OCI-LY3 (cell line): ENCODE results near the gene SCD5.

ENCODE experiments used
- H2AFZ ChIP-seq: fragments of 200-600, 300-600 bp; shearing (Covaris generic); 2 replicates; pipeline ENCODE4 v1.6.0; 2014; ENCODE audit warnings: antibody characterized with exemption, low read depth, low read length
- H3K27ac ChIP-seq: fragments of 200-600, 300-600 bp; sonication (generic); 2 replicates; pipeline ENCODE4 v1.5.1; 2014; ENCODE audit warnings: mild to moderate bottlenecking, low read length, moderate library complexity, mixed read lengths
- H3K27me3 ChIP-seq: fragments of 200-600, 300-600 bp; sonication (generic); 2 replicates; pipeline ENCODE4 v1.6.1; 2014; ENCODE audit warnings: low read depth, low read length, mixed read lengths
- H3K36me3 ChIP-seq: fragments of 200-600, 300-600 bp; sonication (generic); replicated peaks from 2 replicates; pipeline ENCODE3; 2014; ENCODE audit warnings: low read depth, low read length, mixed read lengths
- H3K4me1 ChIP-seq: fragments of 300-600, 200-600 bp; sonication (generic); 2 replicates; pipeline ENCODE4 v1.6.1; 2014; ENCODE audit warnings: low read length, mixed read lengths
- H3K4me2 ChIP-seq: fragments of 200-600, 300-600 bp; sonication (generic); 2 replicates; pipeline ENCODE4 v1.6.1; 2014; ENCODE audit warnings: low read length, mixed read lengths
- H3K4me3 ChIP-seq: fragments of 300-600, 200-600 bp; sonication (generic); 2 replicates; pipeline ENCODE4 v1.5.1; 2014; ENCODE audit warnings: antibody characterized with exemption, mild to moderate bottlenecking, low read length, moderate library complexity
- H3K79me2 ChIP-seq: fragments of 300-600, 200-600 bp; shearing (Covaris generic); 2 replicates; pipeline ENCODE4 v1.6.1; 2014; ENCODE audit warnings: mild to moderate bottlenecking, low read length, mixed read lengths
- H3K9ac ChIP-seq: fragments of 300-600, 200-600 bp; shearing (Covaris generic); 2 replicates; pipeline ENCODE4 v1.6.0; 2014; ENCODE audit warnings: mild to moderate bottlenecking, low read length, moderate library complexity
- H3K9me3 ChIP-seq: fragments of 200-600, 300-600 bp; shearing (Covaris generic); 2 replicates; pipeline ENCODE4 v1.6.1; 2014; ENCODE audit warnings: low read length, mixed read lengths; ENCODE audit not compliant: insufficient read depth
- H4K20me1 ChIP-seq: fragments of 200-600, 300-600 bp; sonication (generic); 2 replicates; pipeline ENCODE4 v1.6.1; 2016; ENCODE audit warnings: low read length, mixed read lengths; ENCODE audit not compliant: insufficient read depth
- EZH2phosphoT487 ChIP-seq: fragments of 200-600 bp; shearing (Covaris generic); IDR thresholded peaks from 2 replicates; pipeline ENCODE4 v1.6.1; 2018; ENCODE audit warnings: antibody characterized with exemption, mixed run types, low read depth
- TF ChIP-seq, protein P1 (sequence below): fragments of 200-600, 300-600 bp; sonication (generic); IDR thresholded peaks from 2 replicates; pipeline ENCODE4 v1.5.1; 2014; ENCODE audit warnings: antibody characterized with exemption, low read length, low read depth

The SCD5 gene

DNA sequence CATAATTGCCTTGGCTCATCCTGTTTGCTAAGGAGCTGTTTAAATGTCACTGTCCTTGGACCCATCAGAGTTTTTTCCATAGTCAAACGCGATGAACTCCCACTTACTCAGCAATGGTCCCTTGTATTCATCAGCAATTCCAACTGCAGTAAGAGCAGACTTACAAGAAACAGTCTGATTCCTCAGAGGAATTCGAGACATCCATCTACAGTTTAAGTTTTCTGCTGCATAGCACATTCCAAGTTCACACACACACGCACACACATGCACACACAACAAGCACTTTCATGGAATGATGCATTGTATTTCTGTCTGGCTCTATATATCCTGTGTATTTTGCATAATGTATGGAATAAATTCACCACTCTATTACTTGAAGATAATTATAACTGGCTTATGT is 204.1 kb downstream of the SCD5 start:
- TF ChIP-seq, protein P1, sequence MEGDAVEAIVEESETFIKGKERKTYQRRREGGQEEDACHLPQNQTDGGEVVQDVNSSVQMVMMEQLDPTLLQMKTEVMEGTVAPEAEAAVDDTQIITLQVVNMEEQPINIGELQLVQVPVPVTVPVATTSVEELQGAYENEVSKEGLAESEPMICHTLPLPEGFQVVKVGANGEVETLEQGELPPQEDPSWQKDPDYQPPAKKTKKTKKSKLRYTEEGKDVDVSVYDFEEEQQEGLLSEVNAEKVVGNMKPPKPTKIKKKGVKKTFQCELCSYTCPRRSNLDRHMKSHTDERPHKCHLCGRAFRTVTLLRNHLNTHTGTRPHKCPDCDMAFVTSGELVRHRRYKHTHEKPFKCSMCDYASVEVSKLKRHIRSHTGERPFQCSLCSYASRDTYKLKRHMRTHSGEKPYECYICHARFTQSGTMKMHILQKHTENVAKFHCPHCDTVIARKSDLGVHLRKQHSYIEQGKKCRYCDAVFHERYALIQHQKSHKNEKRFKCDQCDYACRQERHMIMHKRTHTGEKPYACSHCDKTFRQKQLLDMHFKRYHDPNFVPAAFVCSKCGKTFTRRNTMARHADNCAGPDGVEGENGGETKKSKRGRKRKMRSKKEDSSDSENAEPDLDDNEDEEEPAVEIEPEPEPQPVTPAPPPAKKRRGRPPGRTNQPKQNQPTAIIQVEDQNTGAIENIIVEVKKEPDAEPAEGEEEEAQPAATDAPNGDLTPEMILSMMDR, result no peak
- no peak for TF ChIP-seq EZH2phosphoT487
- Histone ChIP-seq H3K27ac (no peak overlapping the region), H3K4me2 (no peak overlapping the region), H3K79me2 (no peaks in the 10 kb centered on the region), H3K9me3 (no peaks in the 10 kb centered on the region), H3K4me3 (no peak overlapping the region), H3K36me3 (no peaks in the 10 kb centered on the region), H2AFZ (no peak overlapping the region), H3K9ac (no peak overlapping the region), H4K20me1 (no peaks in the 10 kb centered on the region), H3K27me3 (peaks cover 18% of the 10 kb centered on the region), H3K4me1 (no peaks in the 10 kb centered on the region)

DNA sequence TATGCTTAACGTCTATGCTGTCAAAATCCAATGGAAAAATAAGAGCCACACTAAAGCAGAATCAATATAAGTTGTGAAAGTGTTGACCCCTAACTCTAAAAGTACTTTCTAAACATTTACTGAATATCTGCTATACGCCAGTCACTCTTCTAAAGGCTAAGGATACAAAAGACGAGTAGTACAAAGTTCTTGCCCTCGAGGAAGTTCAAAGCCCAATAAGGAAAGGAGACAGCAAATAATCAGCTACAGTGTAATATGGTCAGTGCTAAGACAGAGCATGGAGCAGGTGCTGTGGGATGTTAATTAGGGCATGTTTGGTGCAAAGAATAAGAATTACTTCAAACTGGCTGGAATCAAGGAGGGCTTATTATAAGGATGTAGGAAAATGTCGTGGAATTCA is 205.2 kb downstream of the SCD5 start:
- Histone ChIP-seq H3K27ac (no peak overlapping the region), H4K20me1 (no peaks in the 10 kb centered on the region), H3K9me3 (no peaks in the 10 kb centered on the region), H3K36me3 (no peaks in the 10 kb centered on the region), H3K79me2 (no peaks in the 10 kb centered on the region), H3K27me3 (peaks cover 18% of the 10 kb centered on the region), H3K4me1 (no peaks in the 10 kb centered on the region), H3K4me2 (no peak overlapping the region), H3K4me3 (no peak overlapping the region), H2AFZ (no peak overlapping the region), H3K9ac (no peak overlapping the region)
- TF ChIP-seq, protein P1, result no peak
- TF ChIP-seq EZH2phosphoT487, result no peak

DNA sequence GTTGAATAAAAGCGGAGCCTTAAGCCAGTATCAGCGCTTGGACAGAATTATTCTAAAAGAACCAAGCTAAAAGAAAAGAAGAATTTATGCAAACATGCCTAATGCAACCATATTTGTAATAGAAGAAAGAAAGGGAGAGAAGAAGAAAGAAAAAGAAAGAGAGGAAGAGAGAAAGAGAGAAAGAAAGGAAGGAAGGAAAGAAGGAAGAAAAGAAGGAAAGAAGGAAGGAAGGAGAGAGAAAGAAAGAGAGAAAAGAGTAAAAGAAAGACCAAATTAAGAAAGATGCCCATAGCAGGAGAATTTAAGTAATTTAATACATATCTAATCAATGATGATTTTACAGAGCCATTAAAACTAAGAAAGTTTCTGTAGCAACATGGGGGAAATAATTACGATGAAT is 206.0 kb downstream of the SCD5 start:
- H3K4me3 ChIP-seq, result no peak overlapping the region
- no peak overlapping the region for H3K4me2 ChIP-seq
- H2AFZ ChIP-seq, result no peak overlapping the region
- H3K79me2 ChIP-seq, result no peaks in the 10 kb centered on the region
- no peaks in the 10 kb centered on the region for H4K20me1 ChIP-seq
- no peak overlapping the region for H3K27ac ChIP-seq
- no peak for TF ChIP-seq EZH2phosphoT487
- TF ChIP-seq, protein P1, result no peak
- no peak overlapping the region for H3K9ac ChIP-seq
- no peaks in the 10 kb centered on the region for H3K4me1 ChIP-seq
- no peaks in the 10 kb centered on the region for H3K36me3 ChIP-seq
- peaks cover 18% of the 10 kb centered on the region for H3K27me3 ChIP-seq
- H3K9me3 ChIP-seq, result no peaks in the 10 kb centered on the region

DNA sequence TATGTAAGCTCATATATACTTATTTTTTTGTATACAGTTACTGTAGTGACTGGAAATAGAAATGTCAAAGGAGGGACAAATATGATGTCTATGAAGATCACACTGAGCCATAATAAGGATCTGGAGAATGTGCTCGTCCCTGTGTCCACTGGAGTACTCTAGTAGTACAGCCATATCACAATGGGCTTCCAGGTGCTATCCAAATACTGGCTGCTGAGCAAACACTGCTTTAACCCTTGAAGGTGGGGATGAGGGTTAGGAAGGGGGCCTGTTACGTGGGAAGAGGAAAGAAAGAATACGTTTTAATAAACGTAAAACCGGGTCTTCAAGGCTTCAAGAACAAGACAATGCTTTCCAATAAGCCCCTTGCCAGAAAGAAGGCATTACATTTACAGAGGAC is 207.0 kb downstream of the SCD5 start:
- Histone ChIP-seq H3K4me1 (no peaks in the 10 kb centered on the region), H3K27me3 (peaks cover 18% of the 10 kb centered on the region), H3K36me3 (no peaks in the 10 kb centered on the region), H3K79me2 (no peaks in the 10 kb centered on the region), H4K20me1 (no peaks in the 10 kb centered on the region), H3K9ac (no peak overlapping the region), H2AFZ (no peak overlapping the region), H3K4me3 (no peak overlapping the region), H3K4me2 (no peak overlapping the region), H3K27ac (no peak overlapping the region), H3K9me3 (no peaks in the 10 kb centered on the region)
- TF ChIP-seq EZH2phosphoT487, result no peak
- TF ChIP-seq, protein P1, result no peak
